BJ (cell line): ENCODE measurements around the gene NPFFR1. TPM values are rescaled to one million over a fixed set of nuclear protein-coding genes. Genes with fewer than 3 reads are reported as not detected.

Source experiments
- CTCF ChIA-PET: fragments of 350-600 bp; formaldehyde crosslinking; extraction: SDS; loops from one replicate; lab custom pipeline; 2021; ENCODE audit warnings: antibody characterized with exemption, inconsistent platforms; lab: Yijun Ruan, JAX
- POLR2A ChIA-PET: fragments of 300-600 bp; sonication (Branson Sonifier 250); formaldehyde crosslinking; extraction: SDS; loops from one replicate; lab custom pipeline; 2021; ENCODE audit warnings: antibody characterized with exemption; lab: Charles Lee
- DNase-seq: peaks from one replicate; pipeline ENCODE4 v3.0.0-alpha.2; 2011; ENCODE audit warnings: low read depth
- H3K27me3 ChIP-seq: 2 replicates; pipeline ENCODE4 v1.6.0; 2011; ENCODE audit warnings: low read length; ENCODE audit not compliant: control insufficient read depth, insufficient read depth
- H3K36me3 ChIP-seq: 2 replicates; pipeline ENCODE4 v1.5.1; 2011; ENCODE audit warnings: low read length; ENCODE audit not compliant: control insufficient read depth, insufficient read depth
- H3K4me3 ChIP-seq: 2 replicates; pipeline ENCODE4 v1.5.1; 2011; ENCODE audit warnings: low read depth, mild to moderate bottlenecking, control low read depth, low read length
- polyA plus RNA-seq: library from polyadenylated mRNA; depleted of rRNA; stranded (reverse); fragments of >200 nt; gene quantifications from 2 replicates; pipeline ENCODE4 v1.2.3, GENCODE V29; 2011
- TF ChIP-seq, protein P1 (sequence below): IDR thresholded peaks from 2 replicates; pipeline ENCODE4 v1.5.1; 2011; ENCODE audit warnings: low read depth, mild to moderate bottlenecking, control low read depth, inconsistent platforms, low read length, moderate library complexity; ENCODE audit not compliant: insufficient read depth

Gene NPFFR1
- polyA plus RNA-seq, 1 experiment: not detected

GRCh38 chr10:70283071-70283444 is 746 bp downstream of the NPFFR1 start:
- DNase-seq: no peak
- H3K36me3 ChIP-seq: no peaks in the 10 kb centered on the region
- no peak overlapping the region for H3K4me3 ChIP-seq
- TF ChIP-seq, protein P1, sequence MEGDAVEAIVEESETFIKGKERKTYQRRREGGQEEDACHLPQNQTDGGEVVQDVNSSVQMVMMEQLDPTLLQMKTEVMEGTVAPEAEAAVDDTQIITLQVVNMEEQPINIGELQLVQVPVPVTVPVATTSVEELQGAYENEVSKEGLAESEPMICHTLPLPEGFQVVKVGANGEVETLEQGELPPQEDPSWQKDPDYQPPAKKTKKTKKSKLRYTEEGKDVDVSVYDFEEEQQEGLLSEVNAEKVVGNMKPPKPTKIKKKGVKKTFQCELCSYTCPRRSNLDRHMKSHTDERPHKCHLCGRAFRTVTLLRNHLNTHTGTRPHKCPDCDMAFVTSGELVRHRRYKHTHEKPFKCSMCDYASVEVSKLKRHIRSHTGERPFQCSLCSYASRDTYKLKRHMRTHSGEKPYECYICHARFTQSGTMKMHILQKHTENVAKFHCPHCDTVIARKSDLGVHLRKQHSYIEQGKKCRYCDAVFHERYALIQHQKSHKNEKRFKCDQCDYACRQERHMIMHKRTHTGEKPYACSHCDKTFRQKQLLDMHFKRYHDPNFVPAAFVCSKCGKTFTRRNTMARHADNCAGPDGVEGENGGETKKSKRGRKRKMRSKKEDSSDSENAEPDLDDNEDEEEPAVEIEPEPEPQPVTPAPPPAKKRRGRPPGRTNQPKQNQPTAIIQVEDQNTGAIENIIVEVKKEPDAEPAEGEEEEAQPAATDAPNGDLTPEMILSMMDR: no peak
- ChIA-PET CTCF (interaction anchor here (0.8 to 2.7 kb wide), 2 partner anchors 10 to 41 kb away, joined by 4 to 19 read pairs; no protein-coding TSS in a partner anchor), POLR2A (no interaction called here)
- peaks cover 31% of the 10 kb centered on the region for H3K27me3 ChIP-seq

GRCh38 chr10:70281609-70282008 is 2.2 kb downstream of the NPFFR1 start:
- peaks cover 35% of the 10 kb centered on the region for H3K27me3 ChIP-seq
- no peak overlapping the region for H3K4me3 ChIP-seq
- DNase-seq: no peak
- TF ChIP-seq, protein P1: no peak
- ChIA-PET CTCF (interaction anchor here (1.3 to 2.7 kb wide), 3 partner anchors 9 to 82 kb away, joined by 3 to 19 read pairs (median 5); no protein-coding TSS in a partner anchor), POLR2A (no interaction called here)
- H3K36me3 ChIP-seq: no peaks in the 10 kb centered on the region

DNA sequence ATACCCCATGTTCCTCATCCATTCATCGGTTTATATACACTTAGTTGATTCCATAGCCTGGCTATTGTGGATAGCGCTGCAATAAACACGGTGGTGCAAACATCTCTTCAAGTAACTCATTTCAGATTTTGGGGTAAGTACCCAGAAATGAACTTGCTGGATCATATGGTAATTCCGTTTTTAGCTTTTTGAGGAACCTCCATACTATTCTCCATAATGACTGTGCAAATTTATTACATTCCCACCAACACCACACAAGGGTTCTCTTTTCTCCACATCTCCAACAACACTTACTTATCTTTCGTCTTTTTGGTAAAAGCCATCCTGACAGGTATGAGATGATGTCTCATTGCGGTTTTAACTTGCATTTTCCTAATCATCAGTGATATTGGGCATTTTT is 3.7 kb downstream of the NPFFR1 start:
- H3K4me3 ChIP-seq: no peak overlapping the region
- POLR2A ChIA-PET: no interaction called here
- TF ChIP-seq, protein P1: no peak
- no peaks in the 10 kb centered on the region for H3K36me3 ChIP-seq
- CTCF ChIA-PET: no interaction called here
- DNase-seq: no peak
- H3K27me3 ChIP-seq: peaks cover 34% of the 10 kb centered on the region

- Histone ChIP-seq H3K4me3 (no peak overlapping the region), H3K27me3 (peaks cover 17% of the 10 kb centered on the region), H3K36me3 (no peaks in the 10 kb centered on the region)
- TF ChIP-seq, protein P1: no peak
- ChIA-PET CTCF (interaction anchor here (0.8 kb wide), 1 partner anchor 56 kb away, joined by 4 read pairs; no protein-coding TSS in a partner anchor), POLR2A (no interaction called here)
- DNase-seq: no peak
Observed at GRCh38 chr10:70277396-70278030, 6.3 kb downstream of the NPFFR1 start.

GRCh38 chr10:70274643-70275042 is 9.2 kb downstream of the NPFFR1 start:
- CTCF ChIA-PET: interaction anchor here (0.6 to 6.2 kb wide), 6 partner anchors 9 to 129 kb away, joined by 3 to 30 read pairs (median 4); no protein-coding TSS in a partner anchor
- TF ChIP-seq, protein P1: peak; percentile 13; the same call in 1 of the 2 replicates
- Histone ChIP-seq H3K4me3 (no peak overlapping the region), H3K36me3 (no peaks in the 10 kb centered on the region), H3K27me3 (peaks cover 6% of the 10 kb centered on the region)
- POLR2A ChIA-PET: no interaction called here
- peak; percentile 52 for DNase-seq
